Endothelial cell of umbilical vein (primary cell): Measurements from ENCODE around the gene TRIM2. TPM values are rescaled to one million over a fixed set of nuclear protein-coding genes. Genes with fewer than 3 reads are reported as not detected.
A peak's percentile ranks its signal among the peaks of the same experiment; 100 is the strongest.

Experiments used
- BruUV-seq: library from RNA; stranded (reverse); fragments of 400-500 nt; replicated peaks from 2 replicates; lab custom pipeline; 2021; lab: Mats Ljungman, UMichigan
- CTCF ChIA-PET: fragments of 300-600, 350-600 bp; sonication (Branson Sonifier 250); formaldehyde crosslinking; loops from one replicate; lab custom pipeline; 2021; ENCODE audit warnings: antibody characterized with exemption, inconsistent platforms; lab: Charles Lee
- POLR2A ChIA-PET: fragments of 300-600, 350-600 bp; sonication (Branson Sonifier 250); formaldehyde crosslinking; loops from one replicate; lab custom pipeline; 2021; ENCODE audit warnings: antibody characterized with exemption, inconsistent platforms; lab: Charles Lee
- DNase-seq: peaks from one replicate; pipeline ENCODE4 v3.0.0-alpha.2; 2011; ENCODE audit warnings: low read depth, low spot score
- FAIRE-seq: peaks from 2 replicates; lab custom pipeline; 2011; peaks lifted over from hg19 to GRCh38; lab: Jason Lieb, UNC
- H2AFZ ChIP-seq: 2 replicates; pipeline ENCODE4 v1.6.0; 2012; ENCODE audit warnings: low read depth, low read length, control low read depth, inconsistent platforms
- H3K27ac ChIP-seq: 2 replicates; pipeline ENCODE4 v1.5.1; 2011; ENCODE audit warnings: low read depth, mild to moderate bottlenecking, control low read depth, low read length, moderate library complexity; ENCODE audit not compliant: insufficient read depth
- H3K27me3 ChIP-seq, 2 experiments: 2 replicates each; pipeline versions ENCODE4 v1.6.0 to v1.6.1; 2011; ENCODE audit warnings: low read length in 2 of 2, mixed read lengths in 1 of 2; ENCODE audit not compliant: control insufficient read depth in 2 of 2, insufficient read depth in 2 of 2
- H3K36me3 ChIP-seq, 2 experiments: 2 replicates in 1 of 2; 3 replicates in 1 of 2; pipeline ENCODE4 v1.5.1; 2011; ENCODE audit warnings: low read length in 2 of 2, mild to moderate bottlenecking in 1 of 2, moderate library complexity in 1 of 2; ENCODE audit not compliant: control insufficient read depth in 2 of 2, insufficient read depth in 2 of 2; ENCODE audit errors: extremely low read depth in 1 of 2
- H3K4me1 ChIP-seq: 3 replicates; pipeline ENCODE4 v1.5.1; 2011; ENCODE audit warnings: mild to moderate bottlenecking, low read length; ENCODE audit not compliant: control insufficient read depth, insufficient read depth; ENCODE audit errors: extremely low read depth
- H3K4me2 ChIP-seq: 2 replicates; pipeline ENCODE4 v1.6.1; 2011; ENCODE audit warnings: low read length, control low read depth, mixed read lengths; ENCODE audit not compliant: insufficient read depth
- H3K4me3 ChIP-seq, 3 experiments: fragments of 200-600 bp in 1 of 3; sonication (generic), shearing (Covaris generic) in 1 of 3; replicated peaks in 1 of 3; 2 replicates each; pipeline ENCODE4 v1.5.1; 2011 to 2016; ENCODE audit warnings: control low read depth in 3 of 3, low read length in 3 of 3, mild to moderate bottlenecking in 2 of 3, inconsistent platforms in 1 of 3, low read depth in 1 of 3, moderate library complexity in 1 of 3; ENCODE audit not compliant: insufficient read depth in 1 of 3
- H3K79me2 ChIP-seq: 2 replicates; pipeline ENCODE4 v1.6.0; 2012; ENCODE audit warnings: low read length, inconsistent platforms; ENCODE audit not compliant: control insufficient read depth, insufficient read depth
- H3K9ac ChIP-seq: replicated peaks from 2 replicates; pipeline ENCODE3; 2011; ENCODE audit warnings: low read length, control low read depth; ENCODE audit not compliant: insufficient read depth; ENCODE audit errors: extremely low read depth
- H3K9me1 ChIP-seq: replicated peaks from 3 replicates; pipeline ENCODE4 v1.6.0; 2011; ENCODE audit warnings: mild to moderate bottlenecking, low read length; ENCODE audit not compliant: control insufficient read depth, insufficient read depth; ENCODE audit errors: extremely low read depth
- H3K9me3 ChIP-seq: replicated peaks from 2 replicates; pipeline ENCODE4 v1.5.1; 2012; ENCODE audit warnings: low read length, inconsistent platforms; ENCODE audit not compliant: control insufficient read depth, insufficient read depth
- H4K20me1 ChIP-seq: replicated peaks from 2 replicates; pipeline ENCODE3; 2011; ENCODE audit warnings: mild to moderate bottlenecking, low read length; ENCODE audit not compliant: control insufficient read depth, insufficient read depth; ENCODE audit errors: extremely low read depth
- CTCF ChIP-seq, 2 donors: IDR thresholded peaks; 1 replicate in 1 of 2; 2 replicates in 1 of 2; pipeline ENCODE4 v1.5.1; 2011; ENCODE audit warnings: low read length in 2 of 2, mild to moderate bottlenecking in 2 of 2, moderate library complexity in 2 of 2, control low read depth in 1 of 2, inconsistent platforms in 1 of 2, low read depth in 1 of 2; ENCODE audit not compliant: insufficient read depth in 1 of 2; ENCODE audit errors: extremely low read depth in 1 of 2
- GATA2 ChIP-seq: IDR thresholded peaks from 2 replicates; pipeline ENCODE4 v1.7.0; 2011; ENCODE audit warnings: low read depth, mild to moderate bottlenecking, moderate library complexity, mixed read lengths, low read length; ENCODE audit not compliant: insufficient read length, insufficient read depth
- JUN ChIP-seq: IDR thresholded peaks from 2 replicates; pipeline ENCODE4 v1.6.1; 2011; ENCODE audit warnings: borderline replicate concordance, low read depth; ENCODE audit not compliant: insufficient read length, insufficient read depth
- MAX ChIP-seq: IDR thresholded peaks from 2 replicates; pipeline ENCODE4 v1.6.1; 2011; ENCODE audit not compliant: insufficient read depth, insufficient read length
- MYC ChIP-seq: IDR thresholded peaks from one replicate; pipeline ENCODE4 v1.6.1; 2011; ENCODE audit warnings: mild to moderate bottlenecking, low read depth, low read length
- dilution Hi-C: fragments of 300-500 bp; cut with MboI; formaldehyde crosslinking; loops from one replicate; pipeline ENCODE4 v1.15.0; 2019; ENCODE audit warnings: low sequenced_read_pairs; ENCODE audit not compliant: extremely low pct_ligation_motif_present
- intact Hi-C: fragments of 100-400 bp; cut with micrococcal nuclease; formaldehyde crosslinking; loops from one replicate; pipeline ENCODE4 v1.10.0; 2022
- polyA plus RNA-seq, 4 experiments: library from polyadenylated mRNA; depleted of rRNA in 3 of 4; stranded (reverse) in 3 of 4; unstranded in 1 of 4; fragments of >200 nt; gene quantifications; 2 replicates each; pipeline versions ENCODE4 v1.2.1 to v1.2.3, GENCODE V29; 2011 to 2012; ENCODE audit warnings: missing spikeins in 1 of 4
- small RNA-seq: library from RNA; depleted of rRNA; stranded (forward); fragments of <200 nt; gene quantifications from one replicate; pipeline ENCODE3, GENCODE V24; 2012; ENCODE audit warnings: low replicate concordance, low read depth; ENCODE audit not compliant: insufficient read depth, insufficient read length
- total RNA-seq: library from RNA; stranded (reverse); gene quantifications from 2 replicates; pipeline ENCODE4 v1.2.3, GENCODE V29; 2021

Gene TRIM2
- total and polyA plus RNA-seq, 2 donors (not counting 3 experiments of a cell fraction or from before 2014, with no cell fraction given): 6.8 to 19.7 TPM

- dilution Hi-C loops: no loop called here
- TF ChIP-seq JUN: no peak
Observed at GRCh38 chr4:153385784-153386183, 181.5 kb downstream of the TRIM2 start.

GRCh38 chr4:153387981-153388380 lies 183.7 kb downstream of the TRIM2 start:
- no peak overlapping the region for H3K4me2 ChIP-seq
- no peak overlapping the region for H3K9ac ChIP-seq
- no peaks in the 10 kb centered on the region for H3K9me1 ChIP-seq
- FAIRE-seq (peak; percentile 24), DNase-seq (no peak)
- no peak overlapping the region for H3K27ac ChIP-seq
- no peak overlapping the region for H3K4me3 ChIP-seq
- dilution Hi-C loops (no loop called here), intact Hi-C loops (no loop called here)
- ChIA-PET CTCF (interaction anchor here (0.9 to 1.1 kb wide), 2 partner anchors 10 to 186 kb away, joined by 3 read pairs; no protein-coding TSS in a partner anchor), POLR2A (no interaction called here)
- no peak overlapping the region for H2AFZ ChIP-seq
- H3K4me1 ChIP-seq: peaks cover 4% of the 10 kb centered on the region
- TF ChIP-seq JUN (no peak), CTCF (IDR thresholded peaks at IDR 0.05; ENCODE audit: extremely low read depth in 1 of 2, insufficient read depth in 1 of 2, low read depth in 1 of 2, low read length in 2 of 2) (no peak), MYC (no peak), GATA2 (no peak), MAX (no peak)
- no peaks in the 10 kb centered on the region for H3K9me3 ChIP-seq
- H3K36me3 ChIP-seq: no peaks in the 10 kb centered on the region
- no peaks in the 10 kb centered on the region for H3K79me2 ChIP-seq
- H3K27me3 ChIP-seq: no peaks in the 10 kb centered on the region
- BruUV-seq: no TSS peak
- no peaks in the 10 kb centered on the region for H4K20me1 ChIP-seq

More at GRCh38 chr4:153385784-153386183, 181.5 kb downstream of the TRIM2 start:
- ChIA-PET POLR2A (no interaction called here), CTCF (interaction anchor here (1.2 kb wide), 1 partner anchor 8 kb away, joined by 5 read pairs; no protein-coding TSS in a partner anchor)
- H3K4me3 ChIP-seq: no peak overlapping the region
- no peaks in the 10 kb centered on the region for H3K36me3 ChIP-seq
- no peaks in the 10 kb centered on the region for H3K27me3 ChIP-seq
- intact Hi-C loops: no loop called here
- no peaks in the 10 kb centered on the region for H3K79me2 ChIP-seq
- BruUV-seq: no TSS peak
- no peak overlapping the region for H3K4me2 ChIP-seq
- no peaks in the 10 kb centered on the region for H3K9me1 ChIP-seq
- H4K20me1 ChIP-seq: no peaks in the 10 kb centered on the region
- peaks cover 4% of the 10 kb centered on the region for H3K4me1 ChIP-seq
- H3K27ac ChIP-seq: no peak overlapping the region
- DNase-seq (no peak), FAIRE-seq (no peak)
- no peak overlapping the region for H2AFZ ChIP-seq
- H3K9me3 ChIP-seq: no peaks in the 10 kb centered on the region
- no peak overlapping the region for H3K9ac ChIP-seq

Small RNAs within 50 kb of the gene (small RNA-seq; reads per million reads assigned to genes)
- gene RF00019 (not detected), gene RN7SL419P (not detected), gene RNU6-1196P (not detected)

Other genes starting within 250 kb of the TRIM2 start
- 7.7 and 8.2 TPM in 2 replicates for gene MND1, start 140.2 kb downstream of the TRIM2 start, total RNA-seq
- 0.32 and 0.66 TPM in 2 replicates for gene MND1, start 140.2 kb downstream of the TRIM2 start, polyA plus RNA-seq